HUES48 (cell line): ENCODE data around the gene MUC15.
"Not testable (repeated sequence)": the region's sequence is repeated elsewhere in the genome, so short reads cannot be mapped to it uniquely, and the experiment has no call there.

Source experiments
- H3K27ac ChIP-seq: one replicate; pipeline ENCODE4 v1.7.0; 2013; ENCODE audit warnings: low read depth, low read length, inconsistent platforms
- H3K27me3 ChIP-seq: 2 replicates; pipeline ENCODE4 v1.6.1; 2013; ENCODE audit warnings: mild to moderate bottlenecking, low read length; ENCODE audit not compliant: control insufficient read depth, insufficient read depth
- H3K36me3 ChIP-seq: 2 replicates; pipeline ENCODE4 v1.6.1; 2013; ENCODE audit warnings: low read length; ENCODE audit not compliant: control insufficient read depth, insufficient read depth
- H3K4me1 ChIP-seq: 2 replicates; pipeline ENCODE4 v1.6.1; 2013; ENCODE audit warnings: mild to moderate bottlenecking, low read length; ENCODE audit not compliant: control insufficient read depth, insufficient read depth
- H3K4me3 ChIP-seq: 2 replicates; pipeline ENCODE4 v1.5.1; 2013; ENCODE audit warnings: mild to moderate bottlenecking, low read depth, low read length
- H3K9ac ChIP-seq: 2 replicates; pipeline ENCODE4 v1.6.1; 2013; ENCODE audit warnings: mild to moderate bottlenecking, low read depth, low read length, moderate library complexity
- H3K9me3 ChIP-seq: 2 replicates; pipeline ENCODE4 v1.6.1; 2013; ENCODE audit warnings: low read length; ENCODE audit not compliant: control insufficient read depth, insufficient read depth

MUC15 gene

GRCh38 chr11:26597049-26597689 lies 25.1 kb upstream of the MUC15 start:
- H3K36me3 ChIP-seq, H3K27ac ChIP-seq, H3K4me1 ChIP-seq, H3K27me3 ChIP-seq, H3K4me3 ChIP-seq, H3K9me3 ChIP-seq, H3K9ac ChIP-seq: not testable (repeated sequence)

GRCh38 chr11:26595207-26595865 lies 23.3 kb upstream of the MUC15 start:
- H3K4me1 ChIP-seq, H3K4me3 ChIP-seq, H3K27ac ChIP-seq, H3K36me3 ChIP-seq, H3K27me3 ChIP-seq, H3K9ac ChIP-seq, H3K9me3 ChIP-seq: not testable (repeated sequence)

GRCh38 chr11:26593691-26594090 lies 21.6 kb upstream of the MUC15 start:
- no peak overlapping the region for H3K4me3 ChIP-seq
- no peaks in the 10 kb centered on the region for H3K36me3 ChIP-seq
- no peaks in the 10 kb centered on the region for H3K9me3 ChIP-seq
- H3K9ac ChIP-seq: no peak overlapping the region
- no peaks in the 10 kb centered on the region for H3K27me3 ChIP-seq
- H3K4me1 ChIP-seq: no peaks in the 10 kb centered on the region
- no peak overlapping the region for H3K27ac ChIP-seq

GRCh38 chr11:26587073-26587472 lies 15.0 kb upstream of the MUC15 start:
- no peak overlapping the region for H3K27ac ChIP-seq
- no peak overlapping the region for H3K9ac ChIP-seq
- no peaks in the 10 kb centered on the region for H3K4me1 ChIP-seq

GRCh38 chr11:26584818-26585217 lies 12.8 kb upstream of the MUC15 start:
- no peaks in the 10 kb centered on the region for H3K9me3 ChIP-seq
- no peak overlapping the region for H3K27ac ChIP-seq
- H3K36me3 ChIP-seq: no peaks in the 10 kb centered on the region
- peaks cover under 1% of the 10 kb centered on the region for H3K4me1 ChIP-seq
- no peak overlapping the region for H3K9ac ChIP-seq
- no peak overlapping the region for H3K4me3 ChIP-seq
- H3K27me3 ChIP-seq: no peaks in the 10 kb centered on the region

More at GRCh38 chr11:26587073-26587472, 15.0 kb upstream of the MUC15 start:
- Histone ChIP-seq H3K9me3 (no peaks in the 10 kb centered on the region), H3K4me3 (no peak overlapping the region), H3K27me3 (no peaks in the 10 kb centered on the region), H3K36me3 (no peaks in the 10 kb centered on the region)

- Histone ChIP-seq H3K9ac (no peak overlapping the region), H3K4me1 (peaks cover 13% of the 10 kb centered on the region), H3K27ac (no peak overlapping the region), H3K4me3 (no peak overlapping the region), H3K27me3 (no peaks in the 10 kb centered on the region), H3K9me3 (no peaks in the 10 kb centered on the region), H3K36me3 (no peaks in the 10 kb centered on the region)
Measured at GRCh38 chr11:26583550-26583949, 11.5 kb upstream of the MUC15 start.

GRCh38 chr11:26580929-26581328 lies 8.9 kb upstream of the MUC15 start:
- no peaks in the 10 kb centered on the region for H3K27me3 ChIP-seq
- H3K9me3 ChIP-seq: no peaks in the 10 kb centered on the region
- H3K4me1 ChIP-seq: peaks cover 15% of the 10 kb centered on the region
- no peak overlapping the region for H3K27ac ChIP-seq
- H3K36me3 ChIP-seq: no peaks in the 10 kb centered on the region
- H3K4me3 ChIP-seq: no peak overlapping the region
- no peak overlapping the region for H3K9ac ChIP-seq

GRCh38 chr11:26579683-26580082 lies 7.6 kb upstream of the MUC15 start:
- Histone ChIP-seq H3K36me3 (no peaks in the 10 kb centered on the region), H3K4me3 (no peak overlapping the region; the same call in 1 of the 2 replicates), H3K9me3 (no peaks in the 10 kb centered on the region), H3K9ac (no peak overlapping the region), H3K27me3 (no peaks in the 10 kb centered on the region), H3K27ac (no peak overlapping the region), H3K4me1 (peaks cover 15% of the 10 kb centered on the region)

GRCh38 chr11:26578998-26579661 lies 7.1 kb upstream of the MUC15 start:
- H3K4me3 ChIP-seq: no peak overlapping the region
- no peaks in the 10 kb centered on the region for H3K27me3 ChIP-seq
- H3K9me3 ChIP-seq: no peaks in the 10 kb centered on the region
- no peak overlapping the region for H3K9ac ChIP-seq
- H3K36me3 ChIP-seq: no peaks in the 10 kb centered on the region
- H3K27ac ChIP-seq: no peak overlapping the region
- peaks cover 15% of the 10 kb centered on the region for H3K4me1 ChIP-seq

GRCh38 chr11:26575946-26576345 lies 3.9 kb upstream of the MUC15 start:
- Histone ChIP-seq H3K9me3 (no peaks in the 10 kb centered on the region), H3K36me3 (no peaks in the 10 kb centered on the region), H3K27me3 (no peaks in the 10 kb centered on the region), H3K9ac (no peak overlapping the region), H3K27ac (no peak overlapping the region), H3K4me1 (peaks cover 36% of the 10 kb centered on the region), H3K4me3 (no peak overlapping the region)

- no peak overlapping the region for H3K4me3 ChIP-seq
- no peak overlapping the region for H3K9ac ChIP-seq
Measured at GRCh38 chr11:26573896-26574295, 1.8 kb upstream of the MUC15 start.

More at GRCh38 chr11:26573896-26574295, 1.8 kb upstream of the MUC15 start:
- Histone ChIP-seq H3K27ac (no peak overlapping the region), H3K4me1 (peaks cover 26% of the 10 kb centered on the region), H3K9me3 (no peaks in the 10 kb centered on the region), H3K27me3 (no peaks in the 10 kb centered on the region), H3K36me3 (no peaks in the 10 kb centered on the region)
